ENCODE data around the gene C19orf25. TPM values are rescaled to one million over a fixed set of nuclear protein-coding genes. Genes with fewer than 3 reads are reported as not detected.

The C19orf25 gene
- total and polyA plus RNA-seq, 2 of the 13 experiments (the other 11 are each of a cell fraction or from before 2014, with no cell fraction given): 14.2 to 32.4 TPM

GRCh38 chr19:1430246-1430645 lies 48.8 kb downstream of the C19orf25 start:
- no TSS peak for BruUV-seq (replicated peaks)

More at GRCh38 chr19:1430246-1430645, 48.8 kb downstream of the C19orf25 start:
- Histone ChIP-seq H3K4me1 (ENCODE audit: insufficient read depth, low read length) (peaks cover 7% of the 10 kb centered on the region), H3K36me3 (replicated peaks in 1 of 2; ENCODE audit: control insufficient read depth in 1 of 2, insufficient read depth in 2 of 2, low read length in 2 of 2) (peaks cover 33 to 77% of the 10 kb centered on the region in 2 experiments), H4K20me1 (ENCODE audit: insufficient read depth, low read length) (peaks cover 6% of the 10 kb centered on the region), H3K27me3 (ENCODE audit: control insufficient read depth in 1 of 2, insufficient read depth in 2 of 2, low read length in 2 of 2) (no peaks in the 10 kb centered on the region), H3K4me2 (ENCODE audit: low read depth, low read length) (no peak overlapping the region), H3K9me3 (ENCODE audit: low read length) (no peaks in the 10 kb centered on the region), H3K27ac (ENCODE audit: extremely low read length, insufficient read depth, low read length) (no peak overlapping the region), H3K79me2 (ENCODE audit: insufficient read depth, low read length) (peaks cover 15% of the 10 kb centered on the region), H2AFZ (ENCODE audit: low read length) (no peak overlapping the region), H3K9ac (ENCODE audit: insufficient read depth, low read depth, low read length) (no peak overlapping the region), H3K4me3 (replicated peaks in 1 of 3; ENCODE audit: insufficient read depth in 1 of 3, low read depth in 2 of 3, low read length in 3 of 3) (no peak overlapping the region)
- WGBS (ENCODE audit: low lambda C conversion rate): 100% methylated on average over 4 of the region's 14 CpGs
- POLR2A ChIA-PET: interaction anchor here (0.8 kb wide), 1 partner anchor 161 kb away, joined by 3 read pairs; the partner anchor contains the start of gene CIRBP
- no peak for ATAC-seq
- CTCF ChIA-PET (ENCODE audit: low intra/inter-chr PET ratio, low total read pairs): no interaction called here
- in situ Hi-C loops (cut with HindIII; ENCODE audit: extremely low pct_ligation_motif_present, low pct_unique_long_range_greater_than_20kb): no loop called here
- FAIRE-seq: no peak
- TF ChIP-seq ZNF576 (CRISPR knock-in tag; IDR thresholded peaks at IDR 0.05) (no peak), ELF4 (CRISPR knock-in tag; IDR thresholded peaks at IDR 0.05; ENCODE audit: borderline replicate concordance) (no peak), MIER3 (CRISPR knock-in tag; IDR thresholded peaks at IDR 0.05; ENCODE audit: borderline replicate concordance) (no peak), ZNF572 (CRISPR knock-in tag; IDR thresholded peaks at IDR 0.05) (no peak), ZNF687 (CRISPR knock-in tag; IDR thresholded peaks at IDR 0.05) (no peak), NAIF1 (CRISPR knock-in tag; IDR thresholded peaks at IDR 0.05; ENCODE audit: borderline replicate concordance) (no peak), GPN1 (CRISPR knock-in tag; IDR thresholded peaks at IDR 0.05; ENCODE audit: borderline replicate concordance) (no peak), ZFP41 (CRISPR knock-in tag; IDR thresholded peaks at IDR 0.05; ENCODE audit: borderline replicate concordance) (no peak), ZXDC (CRISPR knock-in tag; IDR thresholded peaks at IDR 0.05) (no peak), BORCS8-MEF2B (CRISPR knock-in tag; IDR thresholded peaks at IDR 0.05) (no peak), ETS1 (CRISPR knock-in tag; IDR thresholded peaks at IDR 0.05) (no peak), RFXANK (CRISPR knock-in tag; IDR thresholded peaks at IDR 0.05) (no peak), ZNF770 (CRISPR knock-in tag; IDR thresholded peaks at IDR 0.05) (no peak), KMT2B (CRISPR knock-in tag; IDR thresholded peaks at IDR 0.05) (no peak)
- intact Hi-C loops (cut with micrococcal nuclease; ENCODE audit: unreplicated experiment): no loop called here
- DNase-seq (ENCODE audit: low spot score): no peak
